NCI-H1436 treated with DMSO at 0.1 percent for 48 hours (cell line): Measurements from ENCODE around the gene CIAO2B.
A peak's percentile ranks its signal among the peaks of the same experiment; 100 is the strongest.
"Not testable (repeated sequence)": the region's sequence is repeated elsewhere in the genome, so short reads cannot be mapped to it uniquely, and the experiment has no call there.

Source experiments
- DNase-seq: peaks from one replicate; lab custom pipeline; 2025; lab: John Stamatoyannopoulos, UW

CIAO2B gene

GRCh38 chr16:66934138-66934838 is at the start of gene CIAO2B:
Gene CIAO2B (minus strand): TSS chr16:66934402. CDS start chr16:66934364, 38 bp downstream.
- peak; percentile 2 for DNase-seq

DNA sequence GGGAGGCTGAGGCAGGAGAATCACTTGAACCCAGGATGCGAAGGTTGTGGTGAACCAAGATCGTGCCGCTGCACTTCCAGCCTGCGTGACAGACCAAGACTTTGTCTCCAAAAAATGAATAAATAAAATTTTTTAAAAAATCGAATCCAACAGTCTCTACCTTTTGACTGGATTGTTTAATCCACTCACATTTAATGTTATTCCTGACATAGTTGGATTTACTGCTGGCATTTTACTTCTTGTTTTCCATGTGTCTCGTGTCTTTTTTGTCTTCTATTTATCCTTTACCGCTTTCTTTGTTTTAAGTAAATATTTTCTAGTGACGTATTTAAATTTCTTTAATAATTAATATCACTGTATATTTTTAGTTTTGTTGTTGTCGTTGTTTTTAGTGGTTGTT is 48.8 kb upstream of the CIAO2B start:
- no peak for DNase-seq

DNA sequence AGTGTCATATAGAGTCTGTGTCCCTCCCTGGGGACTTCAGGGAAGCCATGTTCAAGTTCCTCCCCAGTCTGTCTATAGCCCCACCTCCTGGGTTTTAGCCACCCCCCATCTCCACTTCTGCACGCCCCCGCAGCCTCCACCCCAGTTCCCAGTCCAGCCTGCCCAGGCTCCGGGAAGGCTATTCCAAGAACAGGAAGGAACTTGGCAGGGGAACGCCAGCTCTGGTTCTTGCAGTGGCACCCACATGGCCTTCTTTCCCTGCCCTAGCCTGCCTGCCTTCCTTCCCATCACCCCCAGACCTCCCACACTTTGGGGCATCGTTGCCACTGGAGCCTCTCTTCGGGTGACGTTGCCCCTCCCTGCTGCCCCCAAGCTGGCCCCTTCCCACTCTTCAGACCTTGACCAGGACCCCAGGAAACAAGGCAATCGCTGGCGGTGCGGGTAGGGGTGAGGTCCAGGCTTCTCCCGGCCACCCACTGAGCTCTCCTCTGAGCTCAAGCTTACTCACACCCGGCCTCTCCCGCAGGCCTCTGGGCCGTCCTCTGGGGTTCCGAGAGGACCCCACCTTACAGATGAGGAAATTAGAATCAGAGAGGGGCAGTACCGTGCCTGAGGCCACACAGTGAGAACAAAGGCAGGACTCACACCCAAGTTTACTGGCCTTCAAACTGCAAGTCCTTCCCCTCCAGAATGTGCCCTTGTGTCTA is 45.0 kb upstream of the CIAO2B start:
- no peak for DNase-seq

DNA sequence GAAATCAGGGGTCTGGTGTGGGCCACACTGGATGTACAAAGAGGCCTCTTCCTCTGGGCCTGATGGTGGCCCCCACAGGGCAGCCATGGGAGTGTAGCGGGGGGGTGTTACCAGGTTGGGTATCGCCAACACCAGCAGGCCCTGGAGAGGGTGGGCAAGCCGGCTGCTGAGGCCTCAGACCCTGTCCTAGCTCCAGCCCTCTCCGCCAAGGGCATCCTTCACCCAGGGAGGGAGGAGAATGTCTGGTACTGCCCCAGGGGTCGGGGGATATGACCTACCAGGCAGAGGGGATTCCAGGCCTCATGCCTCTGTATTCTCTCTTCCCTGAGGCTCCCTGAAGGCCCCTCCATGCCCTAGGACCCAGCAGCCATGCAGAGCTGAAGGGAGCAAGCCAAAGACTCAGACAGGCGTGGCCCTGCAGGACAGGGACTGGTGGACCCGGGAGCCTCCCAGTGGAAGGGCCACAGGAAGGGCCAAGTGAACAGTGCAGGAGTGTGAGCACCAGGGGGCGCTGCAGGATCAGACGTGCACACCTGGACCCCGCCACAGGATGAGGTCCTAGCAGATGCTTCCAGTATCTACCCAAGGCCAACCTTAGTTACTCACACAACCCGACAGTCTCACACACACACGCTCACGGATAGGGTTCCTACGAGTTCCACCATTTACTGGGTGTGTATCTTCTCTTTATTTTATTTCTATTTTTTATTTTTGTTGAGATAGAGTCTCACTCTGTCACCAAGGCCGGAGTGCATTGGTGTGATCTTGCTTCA is 43.3 kb upstream of the CIAO2B start:
- DNase-seq = no peak

GRCh38 chr16:66976746-66977145 is 42.5 kb upstream of the CIAO2B start:
- DNase-seq = no peak

- no peak for DNase-seq
Observed at GRCh38 chr16:66975302-66975893, 41.2 kb upstream of the CIAO2B start.

DNA sequence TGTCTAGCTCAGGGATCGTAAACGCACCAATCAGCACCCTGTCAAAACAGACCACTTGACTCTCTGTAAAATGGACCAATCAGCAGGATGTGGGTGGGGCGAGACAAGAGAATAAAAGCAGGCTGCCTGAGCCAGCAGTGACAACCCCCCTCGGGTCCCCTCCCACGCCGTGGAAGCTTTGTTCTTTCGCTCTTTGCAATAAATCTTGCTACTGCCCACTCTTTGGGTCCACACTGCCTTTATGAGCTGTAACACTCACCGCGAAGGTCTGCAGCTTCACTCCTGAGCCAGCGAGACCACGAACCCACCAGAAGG is 40.7 kb upstream of the CIAO2B start:
- not testable (repeated sequence) for DNase-seq

DNA sequence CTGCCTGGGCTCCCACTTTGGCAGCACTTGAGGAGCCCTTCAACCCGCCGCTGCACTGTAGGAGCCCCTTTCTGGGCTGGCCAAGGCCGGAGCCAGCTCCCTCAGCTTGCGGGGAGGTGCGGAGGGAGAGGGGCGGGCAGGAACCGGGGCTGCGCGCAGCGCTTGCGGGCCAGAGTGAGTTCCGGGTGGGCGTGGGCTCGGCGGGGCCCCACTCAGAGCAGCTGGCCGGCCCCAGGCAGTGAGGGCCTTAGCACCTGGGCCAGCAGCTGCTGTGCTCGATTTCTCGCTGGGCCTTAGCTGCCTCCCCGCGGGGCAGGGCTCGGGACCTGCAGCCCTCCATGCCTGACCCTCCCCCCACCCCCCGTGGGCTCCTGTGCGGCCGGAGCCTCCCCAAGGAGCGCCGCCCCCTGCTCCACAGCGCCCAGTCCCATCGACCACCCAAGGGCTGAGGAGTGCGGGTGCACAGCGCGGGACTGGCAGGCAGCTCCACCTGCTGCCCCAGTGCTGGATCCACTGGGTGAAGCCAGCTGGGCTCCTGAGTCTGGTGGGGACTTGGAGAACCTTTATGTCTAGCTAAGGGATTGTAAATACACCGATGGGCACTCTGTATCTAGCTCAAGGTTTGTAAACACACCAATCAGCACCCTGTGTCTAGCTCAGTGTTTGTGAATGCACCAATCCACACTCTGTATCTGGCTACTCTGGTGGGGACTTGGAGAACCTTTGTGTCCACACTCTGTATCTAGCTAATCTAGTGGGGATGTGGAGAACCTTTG is 40.1 kb upstream of the CIAO2B start:
- DNase-seq = not testable (repeated sequence)

DNA sequence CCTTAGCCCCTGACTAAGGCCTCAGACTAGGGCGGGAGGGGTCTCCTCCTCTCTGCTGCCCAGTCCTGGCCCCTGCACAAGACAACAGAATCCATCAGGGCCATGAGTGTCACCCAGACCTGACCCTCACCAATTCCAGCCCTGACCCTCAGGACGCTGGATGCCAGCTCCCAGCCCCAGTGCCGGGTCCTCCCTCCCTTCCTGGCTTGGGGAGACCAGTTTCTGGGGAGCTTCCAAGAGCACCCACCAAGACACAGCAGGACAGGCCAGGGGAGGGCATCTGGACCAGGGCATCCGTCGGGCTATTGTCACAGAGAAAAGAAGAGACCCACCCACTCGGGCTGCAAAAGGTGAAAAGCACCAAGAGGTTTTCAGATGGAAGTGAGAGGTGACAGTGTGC is 39.5 kb upstream of the CIAO2B start:
- DNase-seq = no peak

DNA sequence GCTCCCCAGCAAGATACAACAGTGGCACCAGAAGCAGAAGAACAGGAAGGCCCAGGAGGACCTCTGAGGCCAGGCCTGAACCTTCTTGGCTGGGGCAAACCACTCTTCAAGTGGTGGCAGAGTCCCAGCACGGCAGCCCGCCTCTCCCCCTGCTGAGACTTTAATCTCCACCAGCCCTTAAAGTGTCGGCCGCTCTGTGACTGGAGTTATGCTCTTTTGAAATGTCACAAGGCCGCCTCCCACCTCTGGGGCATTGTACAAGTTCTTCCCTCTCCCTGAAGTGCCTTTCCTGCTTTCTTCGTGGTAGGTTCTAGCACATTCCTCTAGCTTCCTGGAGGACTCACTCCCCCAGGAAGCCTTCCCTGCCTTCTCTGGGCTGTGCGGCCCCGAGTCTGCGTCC is 38.8 kb upstream of the CIAO2B start:
- no peak for DNase-seq

DNA sequence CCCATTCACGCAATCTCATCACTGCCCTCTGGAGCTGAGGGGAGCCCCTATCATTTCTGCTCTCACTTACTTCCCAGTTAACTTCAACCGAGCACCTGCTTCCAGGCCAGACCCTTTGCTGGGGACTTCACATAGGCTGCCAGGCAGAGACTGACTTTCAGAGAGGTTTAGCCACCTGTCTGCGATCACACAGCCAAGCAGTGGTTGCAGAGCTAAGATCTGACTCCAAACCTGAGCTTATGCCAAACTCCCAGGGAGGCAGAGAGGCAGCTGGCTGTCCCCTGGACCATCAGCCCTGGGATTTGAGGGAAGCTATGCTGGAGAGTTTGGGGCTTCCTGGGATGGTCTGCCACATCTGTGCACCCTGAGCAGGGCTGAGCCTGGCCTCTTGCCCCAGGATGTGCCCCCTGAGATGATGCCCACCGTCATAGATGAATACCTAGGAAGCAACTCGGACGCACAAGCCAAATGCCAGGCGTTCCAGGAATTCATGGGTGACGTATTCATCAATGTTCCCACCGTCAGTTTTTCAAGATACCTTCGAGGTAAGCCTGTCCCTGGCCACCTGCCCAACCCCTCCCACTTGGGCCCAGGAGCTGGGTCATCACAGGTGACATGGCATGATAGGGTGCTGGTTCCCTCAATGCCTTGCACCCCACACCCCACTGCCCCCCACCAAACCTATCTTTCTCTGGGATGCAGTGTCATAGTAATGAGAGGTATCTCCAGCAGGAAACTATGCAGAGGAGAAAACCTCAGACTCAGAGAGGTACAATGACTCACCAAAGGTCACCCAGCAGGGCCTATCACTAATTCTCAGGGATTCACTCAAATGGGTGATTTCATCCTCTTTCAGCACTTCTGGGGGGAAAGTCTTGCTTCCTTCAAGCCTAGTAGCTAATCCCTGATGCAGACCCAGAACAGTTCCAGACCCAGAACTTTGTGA is 36.8 kb upstream of the CIAO2B start:
- no peak for DNase-seq

DNA sequence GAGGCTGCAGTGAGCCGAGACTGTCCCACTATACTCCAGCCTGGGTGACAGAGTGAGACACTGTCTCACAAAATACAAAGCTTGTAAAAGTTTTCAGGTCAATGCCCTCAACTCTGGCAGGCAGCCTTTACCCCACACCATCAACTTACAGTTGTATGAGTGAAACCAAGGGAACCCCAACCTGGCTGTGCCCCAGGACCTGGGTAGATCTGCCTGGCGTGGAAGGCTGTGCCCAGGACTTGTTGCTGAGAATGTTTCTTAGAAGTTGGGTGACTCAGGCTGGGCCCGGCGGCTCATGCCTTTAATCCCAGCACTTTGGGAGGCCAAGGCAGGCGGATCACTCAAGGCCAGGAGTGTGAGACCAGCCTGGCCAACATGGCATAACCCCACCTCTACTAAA is 34.6 kb upstream of the CIAO2B start:
- DNase-seq = no peak

- DNase-seq = no peak
Observed at GRCh38 chr16:66964049-66964448, 29.8 kb upstream of the CIAO2B start.

DNA sequence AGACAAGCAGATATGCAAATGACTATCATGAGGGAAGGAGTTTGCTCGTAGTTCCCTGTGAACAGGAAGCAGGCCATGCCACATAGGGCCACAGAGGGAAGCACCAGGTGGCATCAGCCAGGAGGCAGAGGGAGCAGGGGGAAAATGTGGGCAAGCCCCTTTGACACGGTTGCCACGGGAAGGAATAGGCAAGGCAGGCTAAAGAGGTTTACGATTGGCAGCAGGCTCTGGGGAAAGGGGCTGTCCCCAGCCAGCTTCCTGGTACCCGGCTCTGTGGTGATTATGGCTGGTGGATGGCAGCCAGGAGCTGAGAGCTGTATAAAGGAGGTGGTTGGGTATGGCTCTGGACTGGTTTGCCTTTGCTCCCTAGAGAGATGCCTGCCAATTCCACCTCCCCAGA is 27.7 kb upstream of the CIAO2B start:
- DNase-seq = no peak

- peak; percentile 57 for DNase-seq
Observed at GRCh38 chr16:66961065-66961744, 27.0 kb upstream of the CIAO2B start, which contains the start of gene CES3. Gene CES3 (plus strand): TSS chr16:66961266. CDS start chr16:66961308, 42 bp downstream.

- DNase-seq = no peak
Observed at GRCh38 chr16:66960270-66960669, 26.1 kb upstream of the CIAO2B start.

DNA sequence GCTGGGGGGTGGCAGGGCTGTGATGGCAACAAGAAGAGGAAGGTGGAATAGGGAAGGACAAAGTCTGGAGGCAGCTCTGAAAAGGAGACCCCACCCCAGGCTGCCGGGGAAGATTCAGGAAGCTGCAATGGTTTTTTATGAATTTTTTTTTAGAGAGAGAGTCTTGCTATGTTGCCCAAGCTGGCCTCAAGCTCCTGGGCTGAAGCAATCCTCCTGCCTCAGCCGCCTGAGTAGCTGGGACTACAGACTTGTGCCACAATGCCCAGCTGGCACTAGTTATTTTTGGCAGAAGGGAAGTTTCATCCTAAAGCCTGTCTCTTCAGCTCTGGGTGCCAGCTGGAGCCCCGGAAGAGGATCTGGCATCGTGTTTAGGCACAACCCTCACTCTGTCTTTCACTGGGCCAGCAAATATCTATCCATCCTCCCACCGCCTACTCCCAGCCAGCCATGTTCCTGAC is 25.5 kb upstream of the CIAO2B start:
- DNase-seq = no peak

- no peak for DNase-seq
Observed at GRCh38 chr16:66958857-66959703, 24.9 kb upstream of the CIAO2B start.

GRCh38 chr16:66956154-66956457 is 21.9 kb upstream of the CIAO2B start:
- not testable (repeated sequence) for DNase-seq
